GM20000 (cell line): ENCODE data around the gene ILDR2.

Experiments
- DNase-seq: peaks from one replicate; pipeline ENCODE4 v3.0.0; 2012; ENCODE audit warnings: low spot score
- CTCF ChIP-seq: IDR thresholded peaks from 2 replicates; pipeline ENCODE4 v1.5.1; 2012; ENCODE audit warnings: mild to moderate bottlenecking, control low read depth; ENCODE audit errors: extremely low read depth, missing control alignments

ILDR2 gene

GRCh38 chr1:167003711-167004110 lies 28.4 kb upstream of the ILDR2 start:
- TF ChIP-seq CTCF: no peak

GRCh38 chr1:167002354-167002753 lies 27.0 kb upstream of the ILDR2 start:
- no peak for DNase-seq
- TF ChIP-seq CTCF: no peak

More at GRCh38 chr1:167003711-167004110, 28.4 kb upstream of the ILDR2 start:
- no peak for DNase-seq

- TF ChIP-seq CTCF: no peak
- no peak for DNase-seq
Measured at GRCh38 chr1:167000546-167000945, 25.2 kb upstream of the ILDR2 start.

- DNase-seq: no peak
- TF ChIP-seq CTCF: no peak
Measured at GRCh38 chr1:166999500-167000055, 24.2 kb upstream of the ILDR2 start.

- no peak for DNase-seq
- no peak for TF ChIP-seq CTCF
Measured at GRCh38 chr1:166999075-166999474, 23.7 kb upstream of the ILDR2 start.

GRCh38 chr1:166988974-166989515 lies 13.7 kb upstream of the ILDR2 start, which contains the start of gene MAEL:
Gene MAEL (plus strand): TSS chr1:166989280. CDS start chr1:166989353, 73 bp downstream.
- TF ChIP-seq CTCF: no peak
- no peak for DNase-seq

GRCh38 chr1:166981589-166981988 lies 6.2 kb upstream of the ILDR2 start:
- no peak for TF ChIP-seq CTCF

More at GRCh38 chr1:166981589-166981988, 6.2 kb upstream of the ILDR2 start:
- no peak for DNase-seq
